NCI-H446 (cell line): ENCODE measurements around the gene ARHGAP35.
"Not testable (repeated sequence)": the region's sequence is repeated elsewhere in the genome, so short reads cannot be mapped to it uniquely, and the experiment has no call there.

Experiments
- DNase-seq, 2 experiments: peaks; one replicate each; lab custom pipeline; 2025; lab: John Stamatoyannopoulos, UW

ARHGAP35 gene

DNA sequence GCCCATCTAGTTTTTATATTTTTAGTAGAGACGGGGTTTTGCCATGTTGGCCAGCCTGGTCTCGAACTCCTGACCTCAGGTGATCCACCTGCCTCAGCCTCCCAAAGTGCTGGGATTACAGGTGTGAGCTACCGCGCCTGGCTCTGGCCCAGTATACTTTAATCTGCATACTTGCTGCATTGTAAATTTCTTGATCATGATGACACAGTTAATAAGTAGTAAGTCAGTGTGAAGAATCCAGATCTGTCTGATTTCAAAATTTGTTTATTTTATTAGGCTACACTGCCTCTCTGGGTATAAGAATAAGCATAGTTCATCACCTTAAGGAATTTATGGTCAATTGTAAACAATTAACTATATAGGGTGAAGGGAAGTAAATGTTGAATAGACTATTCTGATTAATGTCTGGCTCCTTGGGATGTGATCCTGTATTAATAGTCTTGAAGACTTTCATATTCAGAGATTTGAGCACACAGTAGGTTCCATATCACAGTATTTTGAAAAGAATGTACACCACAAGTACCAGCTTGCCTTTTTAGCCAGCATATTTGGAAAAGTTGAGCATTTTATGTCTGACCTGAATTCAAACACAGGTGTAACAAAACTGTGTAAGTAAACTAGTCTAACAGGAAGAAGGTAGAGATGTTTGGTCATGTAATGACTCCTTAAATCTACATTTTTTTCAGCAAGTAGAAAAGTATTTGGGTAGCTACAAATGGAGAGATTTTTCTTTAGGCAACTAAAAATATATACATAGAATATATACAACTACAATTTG, 7.4 kb downstream of the ARHGAP35 start:
- DNase-seq, result no peak

DNA sequence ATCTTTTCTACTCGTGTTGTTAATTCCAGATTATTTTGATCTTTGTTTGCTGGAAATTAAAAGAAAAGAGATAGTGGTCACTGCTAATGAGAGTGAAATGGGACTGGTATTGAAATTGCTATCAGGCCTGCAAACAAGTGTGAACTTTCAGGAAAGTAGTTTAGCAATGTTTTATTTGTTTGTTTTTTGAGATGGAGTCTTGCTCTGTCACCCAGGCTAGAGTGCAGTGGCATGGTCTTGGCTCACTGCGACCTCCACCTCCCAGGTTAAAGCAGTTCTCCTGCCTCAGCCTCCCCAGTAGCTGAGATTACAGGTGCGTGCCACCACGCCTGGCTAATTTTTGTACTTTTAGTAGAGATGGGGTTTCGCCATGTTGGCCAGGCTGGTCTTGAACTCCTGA, 10.4 kb downstream of the ARHGAP35 start:
- DNase-seq, result not testable (repeated sequence)

DNA sequence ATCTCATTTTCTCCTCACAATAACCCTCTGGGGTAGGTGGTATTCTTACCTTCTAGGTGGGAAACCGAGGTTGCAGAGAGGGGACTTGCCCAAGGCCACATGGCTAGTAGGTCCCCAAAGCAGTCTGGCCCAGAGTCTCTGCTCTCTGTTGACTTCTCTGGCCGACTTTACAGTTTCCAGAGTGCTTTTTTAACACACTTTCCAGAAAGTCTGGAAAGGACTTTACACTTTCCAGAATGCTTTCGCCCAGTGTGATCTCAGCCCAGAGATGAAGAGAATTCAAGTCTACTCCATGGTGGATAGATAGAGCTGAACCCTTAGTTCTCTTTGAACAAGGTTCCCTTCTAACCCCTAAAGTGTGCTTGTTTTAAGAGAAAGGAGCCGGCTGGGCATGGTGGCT, 12.2 kb downstream of the ARHGAP35 start:
- DNase-seq, result no peak

DNA sequence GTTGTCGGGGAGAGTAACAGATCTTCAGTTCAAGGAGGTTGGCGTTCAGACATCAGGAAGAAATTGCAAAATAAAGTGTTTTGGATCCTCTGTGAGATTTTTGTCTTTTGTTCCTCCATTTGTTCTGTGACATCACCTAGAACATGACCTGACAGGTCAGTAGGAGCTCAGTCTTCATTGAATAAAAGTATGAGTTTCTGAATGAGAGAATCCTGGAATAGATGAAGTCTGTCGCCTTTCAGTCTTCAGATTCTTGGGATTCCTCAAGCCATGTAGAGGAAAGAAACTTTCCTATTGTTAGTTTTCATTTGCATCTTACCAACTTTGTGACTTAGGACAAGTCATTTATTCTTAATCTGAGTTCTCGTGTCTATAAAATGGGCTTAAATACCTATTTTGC, 14.4 kb downstream of the ARHGAP35 start:
- no peak for DNase-seq

DNA sequence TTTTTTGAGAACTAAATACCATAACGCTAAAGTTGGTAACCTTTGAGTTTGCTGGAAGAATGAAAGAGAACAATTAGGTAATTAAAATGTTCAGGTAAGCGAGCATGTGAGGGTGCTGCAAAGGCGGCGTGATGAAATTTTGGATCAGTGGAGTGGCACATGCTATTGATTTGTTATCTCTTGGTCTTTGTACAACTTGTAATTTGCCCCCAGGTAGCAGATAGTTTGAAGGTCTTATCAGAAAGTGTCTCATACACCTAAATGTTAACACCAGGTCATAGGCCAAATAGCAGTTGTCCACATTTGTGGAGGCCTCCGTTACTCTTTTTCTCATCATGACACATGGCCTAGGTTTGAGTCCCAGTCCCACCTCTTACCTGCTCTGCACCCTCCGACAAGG, 14.9 kb downstream of the ARHGAP35 start:
- DNase-seq, result no peak

DNA sequence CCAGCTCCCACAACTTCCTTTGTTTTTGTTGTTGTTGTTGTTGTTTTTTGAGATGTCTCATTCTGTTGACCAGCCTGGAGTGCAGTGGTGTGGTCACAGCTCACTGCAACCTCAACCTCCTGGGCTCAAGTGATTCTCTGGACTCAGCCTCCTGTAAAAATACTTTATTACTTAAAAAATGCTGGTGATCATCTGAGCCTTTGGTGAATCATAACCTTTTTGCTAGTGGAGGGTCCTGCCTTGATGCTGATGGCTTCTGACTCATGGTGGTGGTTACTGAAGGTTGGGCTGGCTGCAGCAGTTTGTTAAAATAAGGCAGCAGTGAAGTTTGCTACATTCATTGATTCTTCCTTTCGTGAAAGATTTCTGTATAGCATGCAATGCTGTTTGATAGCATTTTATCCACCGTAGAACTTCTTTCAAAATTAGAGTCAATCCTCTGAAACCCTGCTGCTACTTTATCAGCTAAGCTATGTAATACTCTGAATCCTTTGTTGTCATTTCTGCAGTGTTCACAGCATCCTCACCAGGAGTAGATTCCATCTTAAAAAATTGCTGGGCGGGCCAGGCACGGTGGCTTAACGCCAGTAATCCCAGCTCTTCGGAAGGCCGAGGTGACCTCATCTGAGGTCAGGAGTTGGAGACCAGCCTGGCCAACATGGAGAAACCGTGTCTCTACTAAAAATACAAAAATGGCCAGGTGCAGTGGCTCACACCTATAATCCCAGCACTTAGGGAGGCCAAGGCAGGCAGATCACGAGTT, 18.0 kb downstream of the ARHGAP35 start:
- no peak for DNase-seq

DNA sequence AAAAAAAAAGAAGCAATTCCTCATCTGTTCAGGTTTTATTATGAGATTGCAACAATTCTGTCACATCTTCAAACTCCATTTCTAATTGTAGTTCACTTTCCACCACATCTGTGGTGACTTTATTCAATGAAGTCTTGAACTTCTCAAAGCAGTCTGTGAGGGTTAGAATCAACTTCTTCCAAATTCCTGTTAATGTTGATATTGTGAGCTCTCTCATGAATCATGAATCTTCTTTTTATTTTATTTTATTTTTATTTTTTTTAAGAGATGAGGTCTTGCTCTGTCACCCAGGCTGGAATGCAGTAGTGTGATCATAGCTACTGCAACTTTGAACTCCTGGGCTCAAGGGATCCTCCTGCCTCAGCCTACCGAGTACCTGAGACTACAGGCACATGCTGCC, 19.6 kb downstream of the ARHGAP35 start:
- no peak for DNase-seq

DNA sequence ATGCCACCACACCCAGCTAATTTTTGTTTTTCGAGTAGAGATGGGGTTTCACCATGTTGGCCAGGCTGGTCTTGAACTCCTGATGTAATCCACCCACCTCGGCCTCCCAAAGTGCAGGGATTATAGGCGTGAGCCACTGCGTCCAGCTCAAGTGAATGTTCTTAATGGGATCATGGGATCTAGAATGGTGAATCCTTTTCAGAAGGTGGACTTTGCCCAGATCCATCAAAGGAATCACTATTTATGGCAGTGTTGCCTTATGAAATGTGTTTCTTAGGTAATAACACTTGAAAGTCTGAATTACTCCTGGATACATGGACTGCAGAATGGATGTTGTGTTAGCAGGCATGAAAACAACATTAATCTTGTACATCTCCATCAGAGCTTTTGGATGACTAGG, 20.3 kb downstream of the ARHGAP35 start:
- no peak for DNase-seq

DNA sequence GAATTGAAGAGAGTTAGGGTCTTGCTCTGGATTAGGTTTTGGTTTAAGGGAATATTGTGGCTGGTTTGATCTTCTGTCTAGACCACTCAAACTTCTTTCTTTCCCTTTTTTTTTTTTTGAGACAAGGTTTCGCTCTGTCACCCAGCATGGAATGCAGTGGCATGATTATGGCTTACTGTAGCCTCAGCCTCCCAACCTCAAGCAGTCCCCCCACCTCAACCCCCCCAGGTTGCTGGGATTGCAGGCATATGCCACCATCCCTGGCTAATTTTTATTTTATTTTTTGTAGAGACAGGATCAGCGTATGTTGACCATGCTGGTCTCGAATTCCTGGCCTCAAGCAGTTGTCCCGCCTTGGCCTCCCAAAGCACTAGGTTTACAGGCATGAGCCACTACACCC, 21.2 kb downstream of the ARHGAP35 start:
- DNase-seq, result no peak

DNA sequence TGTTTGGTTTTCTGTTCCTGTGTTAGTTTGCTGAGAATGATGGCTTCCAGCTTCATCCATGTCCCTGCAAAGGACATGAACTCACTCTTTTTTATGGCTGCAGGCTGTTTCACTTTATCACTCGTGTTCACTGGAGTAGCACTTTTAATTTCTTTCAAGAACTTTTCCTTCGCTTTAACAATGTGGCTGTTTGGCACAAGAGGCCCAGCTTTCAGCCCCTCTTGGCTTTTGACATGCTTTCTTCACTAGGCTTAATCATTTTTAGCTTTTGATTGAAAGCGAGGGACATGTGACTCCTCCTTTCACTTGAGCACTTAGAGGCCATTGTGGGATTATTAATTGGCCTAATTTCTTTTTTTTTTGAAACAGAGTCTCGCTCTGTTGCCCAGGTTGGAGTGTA, 22.0 kb downstream of the ARHGAP35 start:
- not testable (repeated sequence) for DNase-seq

DNA sequence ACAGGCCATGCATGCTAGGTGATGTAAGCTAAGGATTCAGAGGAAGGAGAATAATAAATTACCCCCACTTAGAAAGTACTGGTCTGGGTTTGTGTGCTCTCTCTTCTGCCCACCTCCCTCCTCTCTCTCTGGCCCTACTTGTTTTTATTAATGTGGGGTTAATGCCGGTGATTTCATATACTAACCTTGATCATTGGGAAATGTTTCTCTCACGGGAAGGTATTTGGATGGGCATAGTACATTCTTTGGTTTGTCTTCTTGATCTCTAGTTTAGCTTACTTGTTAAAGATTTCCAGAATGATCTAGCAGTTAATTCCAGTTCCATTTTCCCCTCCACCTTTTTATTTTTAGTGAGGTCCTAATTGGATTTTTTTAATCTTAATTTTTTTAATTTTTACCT, 24.6 kb downstream of the ARHGAP35 start:
- DNase-seq, result no peak

DNA sequence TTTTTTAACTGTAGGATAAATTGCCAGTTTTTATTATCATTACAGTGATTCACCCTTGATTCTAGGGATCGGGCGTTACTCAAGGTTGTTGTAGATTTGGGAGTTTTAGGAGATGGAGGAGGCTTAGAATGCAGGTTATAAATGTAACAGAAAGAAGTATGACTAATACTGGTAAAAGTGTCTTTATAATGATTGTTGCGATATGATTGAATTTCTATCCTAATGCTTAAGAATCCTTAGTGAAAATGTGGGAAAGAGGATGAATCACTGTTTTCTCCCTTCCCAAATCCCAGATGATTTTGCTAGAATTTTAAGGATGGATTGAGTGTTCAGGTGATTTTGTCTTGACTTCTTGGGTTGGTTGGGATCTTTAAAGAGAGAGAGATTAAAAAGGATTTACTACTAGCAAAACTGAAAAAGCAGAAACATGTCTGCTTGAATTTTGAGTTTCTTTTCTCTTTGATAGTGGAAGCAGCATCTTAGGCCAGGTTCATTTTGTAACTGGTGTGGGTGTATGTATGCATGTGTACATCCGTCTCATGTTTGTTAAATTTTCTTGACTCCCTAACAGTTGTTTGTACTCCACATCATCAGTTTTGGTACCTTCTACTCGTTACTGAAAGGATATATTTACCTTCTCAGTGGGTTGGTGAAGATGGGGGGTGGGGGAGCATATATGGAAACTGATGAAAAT, 25.9 kb downstream of the ARHGAP35 start:
- no peak for DNase-seq

DNA sequence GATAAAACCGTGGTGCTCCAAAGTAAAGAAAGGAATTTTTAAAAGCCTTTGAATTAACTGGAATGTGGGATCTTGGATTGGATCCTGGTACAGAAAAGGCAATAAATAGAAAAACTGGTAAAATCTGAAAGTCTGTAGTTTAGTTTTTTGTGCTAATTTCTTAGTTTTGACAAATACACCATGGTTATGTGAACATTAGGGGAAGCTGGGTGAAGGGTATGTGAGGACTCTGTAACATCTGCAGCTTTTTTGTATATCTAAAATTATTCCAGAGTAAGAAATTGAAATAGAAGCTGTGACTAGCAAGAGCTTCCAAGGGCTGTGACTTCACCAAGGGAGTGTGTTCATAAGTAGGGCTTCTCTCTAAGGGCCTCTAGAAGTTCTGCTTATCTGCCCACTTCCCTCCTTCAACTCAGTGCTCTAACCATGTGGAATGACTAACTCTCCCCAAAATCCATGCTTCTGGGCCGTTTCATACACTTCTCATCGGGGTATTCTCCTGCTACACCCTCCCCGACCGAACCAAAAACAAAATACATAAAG, 26.5 kb downstream of the ARHGAP35 start:
- DNase-seq, result no peak

DNA sequence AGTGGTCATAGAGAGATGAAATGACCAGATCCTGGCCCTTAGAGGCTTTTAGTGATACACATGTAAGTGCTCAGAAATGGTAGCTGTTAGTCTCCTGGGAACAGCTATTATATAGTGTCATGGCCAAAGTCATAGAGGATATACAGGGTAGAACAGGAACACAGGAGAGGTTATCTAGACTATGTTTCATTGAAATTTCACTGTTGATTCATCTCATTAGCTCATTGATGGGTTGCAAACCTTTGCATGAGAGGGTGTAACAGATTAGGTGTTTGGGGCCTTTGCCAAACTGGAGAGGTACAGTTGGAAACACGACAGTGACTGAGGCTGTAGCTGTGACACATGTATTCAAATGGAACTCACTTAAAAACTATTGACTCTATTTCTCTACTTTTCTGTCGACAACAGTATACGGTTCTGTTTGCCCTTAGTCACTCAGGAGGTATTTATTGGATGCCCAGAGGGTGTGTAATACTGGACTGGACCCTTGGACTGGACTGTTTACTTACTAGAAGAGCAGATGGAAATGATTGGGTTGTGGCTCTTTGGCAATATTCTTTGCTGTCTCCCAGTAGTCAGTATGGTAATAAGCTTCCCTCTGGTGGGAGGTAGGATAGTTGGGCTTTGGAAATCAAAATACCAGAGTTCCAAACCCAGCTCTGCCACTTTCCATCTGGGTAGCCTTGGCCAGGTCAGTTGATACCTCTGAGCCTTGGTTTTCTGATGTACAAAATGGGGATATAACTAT, 29.8 kb downstream of the ARHGAP35 start:
- DNase-seq, result no peak

DNA sequence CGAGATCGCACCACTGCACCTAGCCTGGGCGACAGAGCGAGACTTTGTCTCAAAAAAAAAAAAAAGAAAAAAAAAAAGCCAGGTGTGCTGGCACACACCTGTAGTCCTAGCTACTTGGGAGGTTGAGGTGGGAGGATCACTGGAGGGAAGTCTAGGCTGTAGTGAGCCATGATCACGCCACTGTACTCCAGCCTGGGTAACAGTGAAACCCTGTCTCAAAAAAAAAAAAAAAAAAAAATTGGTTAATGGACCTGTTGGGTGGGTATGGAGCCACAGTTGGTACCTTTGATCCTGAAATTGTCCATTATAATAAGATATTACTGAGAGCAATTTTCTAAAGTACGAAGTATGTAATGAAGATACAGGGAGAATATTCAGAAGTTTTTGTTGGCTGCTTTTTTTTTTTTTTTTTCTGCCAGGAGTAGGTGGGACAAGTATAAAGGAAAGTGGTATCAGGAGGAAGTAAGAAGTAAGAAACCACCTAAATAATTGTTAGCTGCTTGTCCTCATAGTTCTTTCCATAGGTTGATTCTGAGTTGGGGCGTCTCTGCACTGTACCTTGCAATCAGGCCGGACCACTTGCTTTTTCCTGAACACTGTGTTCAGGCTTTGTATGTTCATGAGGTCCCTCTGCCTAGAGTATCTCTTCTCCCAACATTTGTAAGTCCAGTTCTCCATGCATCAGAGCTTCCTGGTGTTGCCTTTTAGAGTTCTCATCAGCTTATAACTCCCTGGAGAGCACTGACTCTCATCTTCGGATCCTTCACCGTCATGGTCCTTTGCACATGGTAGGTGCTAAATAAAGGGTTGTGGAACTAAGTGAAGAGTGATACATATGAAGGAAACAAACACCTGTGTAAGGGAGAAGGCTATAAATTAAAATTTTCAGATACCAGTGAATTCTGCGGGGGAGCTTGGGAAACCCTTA, 31.7 kb downstream of the ARHGAP35 start:
- DNase-seq, result no peak

DNA sequence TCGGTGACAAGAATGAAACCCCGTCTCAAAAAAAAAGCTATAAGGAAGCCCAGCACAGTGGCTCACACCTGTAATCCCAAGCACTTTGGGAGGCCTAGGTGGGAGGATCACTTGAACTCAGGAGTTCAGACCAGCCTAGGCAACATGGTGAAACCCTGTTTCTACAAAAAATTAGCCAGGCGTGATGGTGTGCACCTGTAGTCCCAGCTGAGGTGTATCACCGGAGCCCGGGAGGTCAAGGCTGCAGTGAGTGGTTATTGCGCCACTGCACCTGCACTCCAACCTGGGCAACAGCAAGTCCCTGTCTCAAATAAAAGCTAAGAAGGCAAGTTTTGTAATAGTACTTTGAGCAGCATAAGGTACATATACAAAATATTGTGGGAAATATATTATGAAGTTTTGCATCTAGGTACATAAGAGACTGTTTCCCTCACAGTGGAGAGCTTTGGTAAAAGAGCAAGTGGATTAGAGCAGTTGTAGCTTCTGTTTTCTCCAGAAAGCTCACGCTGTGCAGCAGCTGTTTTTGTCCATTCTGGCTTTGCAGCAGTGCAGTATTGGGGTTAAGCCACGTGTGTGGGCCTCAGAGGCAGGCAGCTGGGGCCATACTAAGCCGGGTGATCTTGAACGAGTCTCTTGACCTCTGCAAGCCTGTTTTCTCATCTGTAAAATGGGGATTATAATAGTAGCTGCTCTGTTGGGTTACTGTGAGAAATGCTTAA, 35.4 kb downstream of the ARHGAP35 start:
- no peak for DNase-seq

DNA sequence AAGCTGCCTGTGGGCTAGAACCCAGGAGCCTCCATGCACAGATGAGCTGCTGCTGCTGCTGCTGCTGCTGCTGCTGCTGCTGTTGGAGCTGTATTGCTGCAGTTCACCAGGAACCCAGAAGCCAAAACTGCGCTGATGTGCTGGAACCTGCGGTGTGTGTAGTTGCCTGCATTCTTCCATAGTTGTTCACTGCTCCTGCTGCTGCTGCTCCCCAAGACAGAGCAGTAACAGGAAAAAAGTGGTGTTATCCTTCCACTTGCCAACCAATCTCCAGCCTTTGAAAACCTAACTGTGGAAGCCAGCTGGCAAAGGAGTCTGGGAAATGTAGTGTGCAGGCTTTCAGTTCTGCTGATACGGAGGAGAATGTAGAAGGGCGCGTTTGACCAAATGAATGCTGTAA, 37.9 kb downstream of the ARHGAP35 start:
- no peak for DNase-seq

DNA sequence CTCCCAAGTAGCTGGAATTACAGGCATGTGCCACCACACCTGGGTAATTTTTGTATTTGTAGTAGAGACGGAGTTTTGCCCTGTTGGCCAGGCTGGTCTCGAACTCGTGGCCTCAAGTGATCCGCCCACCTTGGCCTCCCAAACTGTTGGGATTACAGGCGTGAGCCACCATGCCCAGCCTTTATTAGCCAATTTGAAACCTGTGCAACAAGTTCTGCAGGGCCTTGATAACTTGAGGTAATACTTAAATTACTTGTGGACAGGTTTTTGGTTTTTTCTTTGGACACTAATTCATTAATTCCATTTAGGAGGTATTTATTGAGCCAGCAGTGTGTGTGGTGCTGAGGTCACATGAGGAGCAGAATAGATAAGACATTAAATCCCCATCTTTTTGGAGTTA, 39.5 kb downstream of the ARHGAP35 start:
- no peak for DNase-seq

DNA sequence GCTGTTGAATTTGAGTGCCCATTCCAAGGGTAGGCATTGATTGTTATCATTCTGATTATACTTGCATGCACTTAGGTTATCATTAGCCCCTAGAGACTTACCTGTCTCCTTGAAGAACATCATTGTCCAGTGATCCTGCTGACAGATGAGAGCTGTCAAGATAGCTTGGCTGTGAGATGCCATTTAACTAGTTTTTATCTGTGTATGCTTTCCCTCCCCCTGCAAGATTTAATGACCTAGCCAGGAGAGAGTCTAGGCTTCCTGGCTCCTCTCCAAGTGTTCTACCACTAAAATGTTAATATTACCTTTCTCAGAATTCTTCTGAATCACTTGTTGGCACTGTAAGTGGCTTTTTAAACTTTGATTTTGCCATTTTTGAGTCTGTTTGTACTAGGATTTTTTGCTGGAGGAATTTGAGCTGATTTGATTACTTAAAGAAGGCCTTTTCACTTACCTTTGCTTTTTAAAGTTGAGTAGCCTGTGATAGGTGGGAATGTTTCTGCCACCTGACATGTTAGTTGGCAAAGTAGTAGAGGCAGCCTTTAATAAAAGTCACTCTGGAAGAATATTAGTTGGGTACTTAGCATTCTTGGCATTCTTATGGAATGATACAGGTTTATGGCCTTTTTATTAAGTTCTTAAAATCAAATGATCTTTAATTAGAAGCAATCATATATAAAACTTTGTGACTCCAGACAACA, 41.1 kb downstream of the ARHGAP35 start:
- DNase-seq, result no peak

DNA sequence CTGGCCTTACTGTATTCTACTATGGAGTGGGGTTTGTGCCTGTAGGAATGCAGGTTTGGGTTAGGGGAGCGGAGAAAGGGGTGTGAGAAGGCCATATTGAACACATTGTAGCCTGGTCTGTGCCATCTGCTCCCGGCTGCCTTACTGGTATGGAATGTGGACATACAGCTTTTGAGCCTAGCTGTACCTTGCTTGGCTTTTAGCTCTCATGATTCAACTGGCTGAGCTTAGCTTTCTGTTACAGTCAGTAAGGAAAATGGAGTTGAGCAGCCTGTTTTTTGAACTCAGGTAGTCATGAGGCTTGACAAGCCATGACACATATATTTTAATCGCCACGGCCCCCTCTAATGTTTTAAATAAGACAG, 41.6 kb downstream of the ARHGAP35 start:
- DNase-seq, result peak in 1 of 2 experiments; percentile 29
